OCI-LY1 (cell line): Measurements from ENCODE around the gene ATAD3C.

Experiments
- H2AFZ ChIP-seq: fragments of 200-600 bp; sonication (generic), shearing (Covaris generic); 2 replicates; pipeline ENCODE4 v1.6.0; 2014; ENCODE audit warnings: antibody characterized with exemption, mild to moderate bottlenecking, low read length
- H3F3A ChIP-seq: fragments of 200-600 bp; sonication (generic), shearing (Covaris generic); 2 replicates; pipeline ENCODE4 v1.6.0; 2014; ENCODE audit warnings: mild to moderate bottlenecking, antibody characterized with exemption, low read length, moderate library complexity; ENCODE audit not compliant: insufficient read depth
- H3K27ac ChIP-seq: fragments of 200-600 bp; sonication (generic); 2 replicates; pipeline ENCODE4 v1.5.1; 2014; ENCODE audit warnings: low read length, mixed run types, mild to moderate bottlenecking, low read depth; ENCODE audit not compliant: poor library complexity, severe bottlenecking
- H3K27me3 ChIP-seq: fragments of 200-600 bp; sonication (generic); 2 replicates; pipeline ENCODE4 v1.6.0; 2014; ENCODE audit warnings: antibody characterized with exemption, mild to moderate bottlenecking, low read length, moderate library complexity; ENCODE audit not compliant: insufficient read depth
- H3K36me3 ChIP-seq: fragments of 200-600 bp; sonication (generic); 2 replicates; pipeline ENCODE4 v1.6.1; 2014; ENCODE audit warnings: mild to moderate bottlenecking, antibody characterized with exemption, low read length, moderate library complexity, mixed read lengths; ENCODE audit not compliant: insufficient read depth
- H3K4me1 ChIP-seq: fragments of 200-600 bp; sonication (generic); 2 replicates; pipeline ENCODE4 v1.5.1; 2014; ENCODE audit warnings: mild to moderate bottlenecking, low read length, moderate library complexity; ENCODE audit not compliant: insufficient read depth, severe bottlenecking
- H3K4me2 ChIP-seq: fragments of 200-600 bp; sonication (generic), shearing (Covaris generic); 2 replicates; pipeline ENCODE4 v1.6.1; 2014; ENCODE audit warnings: low read length
- H3K4me3 ChIP-seq: fragments of 200-600 bp; sonication (generic); 2 replicates; pipeline ENCODE4 v1.5.1; 2014; ENCODE audit warnings: low read length, low read depth, mild to moderate bottlenecking, mixed read lengths; ENCODE audit not compliant: poor library complexity, severe bottlenecking
- H3K79me2 ChIP-seq: fragments of 200-600 bp; shearing (Covaris generic); 2 replicates; pipeline ENCODE4 v1.6.1; 2016; ENCODE audit warnings: mixed run types, low read length, mixed read lengths; ENCODE audit not compliant: insufficient read depth
- H3K9ac ChIP-seq: fragments of 200-600 bp; sonication (generic), shearing (Covaris generic); 2 replicates; pipeline ENCODE4 v1.6.1; 2014; ENCODE audit warnings: mild to moderate bottlenecking, low read length, mixed read lengths
- H3K9me2 ChIP-seq: fragments of 200-600 bp; sonication (generic), shearing (Covaris generic); 2 replicates; pipeline ENCODE4 v1.6.1; 2014; ENCODE audit warnings: low read depth, mild to moderate bottlenecking, low read length, mixed read lengths
- H3K9me3 ChIP-seq: fragments of 200-600 bp; shearing (Covaris generic); 2 replicates; pipeline ENCODE4 v1.6.1; 2014; ENCODE audit warnings: low read length, mixed read lengths
- H4K20me1 ChIP-seq: fragments of 200-600 bp; sonication (generic), shearing (Covaris generic); 2 replicates; pipeline ENCODE4 v1.6.0; 2016; ENCODE audit warnings: mild to moderate bottlenecking, low read length; ENCODE audit not compliant: insufficient read depth
- CTCF ChIP-seq: fragments of 200-600 bp; sonication (generic), shearing (Covaris generic); IDR thresholded peaks from 2 replicates; pipeline ENCODE4 v1.5.1; 2017; ENCODE audit warnings: mild to moderate bottlenecking, antibody characterized with exemption, low read length, moderate library complexity, mixed read lengths
- EZH2 ChIP-seq: fragments of 200-600 bp; sonication (generic), shearing (Covaris generic); IDR thresholded peaks from 2 replicates; pipeline ENCODE4 v1.8.0; 2017; ENCODE audit warnings: borderline replicate concordance, mixed run types, mild to moderate bottlenecking, antibody characterized with exemption, low read length, moderate library complexity, mixed read lengths

The ATAD3C gene

DNA sequence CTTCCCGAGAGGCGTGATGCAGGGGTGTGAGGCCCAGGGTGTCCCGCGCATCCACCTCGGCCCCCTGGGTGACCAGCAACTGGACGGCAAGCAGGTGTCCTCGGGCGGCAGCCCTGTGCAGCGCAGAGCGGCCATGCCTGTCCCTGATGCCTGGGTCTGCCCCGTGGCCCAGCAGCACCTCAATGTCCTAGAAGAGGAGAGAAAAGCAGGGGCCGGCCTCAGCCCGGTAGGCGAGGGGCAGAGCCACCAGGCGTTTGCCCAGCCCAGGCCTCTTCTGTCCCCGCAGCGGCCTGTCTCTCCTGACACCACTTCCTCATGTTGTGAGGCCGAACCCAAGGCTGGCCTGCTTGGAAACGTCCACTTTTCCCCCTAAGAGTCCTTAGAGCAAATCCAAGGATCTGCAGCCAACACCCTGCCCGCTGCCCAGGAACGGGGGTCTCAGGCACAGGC lies 30.1 kb upstream of the ATAD3C start:
- H2AFZ ChIP-seq, result no peak overlapping the region
- TF ChIP-seq EZH2 (no peak), CTCF (no peak)
- H3K9me2 ChIP-seq, result no peaks in the 10 kb centered on the region
- H3K4me3 ChIP-seq, result no peak overlapping the region
- H4K20me1 ChIP-seq, result no peaks in the 10 kb centered on the region
- H3K27ac ChIP-seq, result no peak overlapping the region
- no peaks in the 10 kb centered on the region for H3K9me3 ChIP-seq
- H3K36me3 ChIP-seq, result no peaks in the 10 kb centered on the region
- peaks cover 5% of the 10 kb centered on the region for H3K4me1 ChIP-seq
- H3K9ac ChIP-seq, result no peak overlapping the region
- 0 out of 2 replicates have a peak, but pooled peaks cover 10% of the 10 kb centered on the region for H3K27me3 ChIP-seq
- H3F3A ChIP-seq, result no peaks in the 10 kb centered on the region
- no peak overlapping the region for H3K4me2 ChIP-seq
- H3K79me2 ChIP-seq, result no peaks in the 10 kb centered on the region

GRCh38 chr1:1419813-1420653 lies 29.5 kb upstream of the ATAD3C start:
- no peak overlapping the region for H3K4me2 ChIP-seq
- no peak overlapping the region for H3K9ac ChIP-seq
- H3F3A ChIP-seq, result no peaks in the 10 kb centered on the region
- H3K36me3 ChIP-seq, result no peaks in the 10 kb centered on the region
- no peaks in the 10 kb centered on the region for H3K9me2 ChIP-seq
- H3K27ac ChIP-seq, result no peak overlapping the region
- H2AFZ ChIP-seq, result no peak overlapping the region
- TF ChIP-seq CTCF (no peak), EZH2 (no peak)
- H4K20me1 ChIP-seq, result no peaks in the 10 kb centered on the region
- no peaks in the 10 kb centered on the region for H3K79me2 ChIP-seq
- H3K9me3 ChIP-seq, result no peaks in the 10 kb centered on the region
- H3K4me3 ChIP-seq, result no peak overlapping the region
- 0 out of 2 replicates have a peak, but pooled peaks cover 10% of the 10 kb centered on the region for H3K27me3 ChIP-seq
- H3K4me1 ChIP-seq, result peaks cover 5% of the 10 kb centered on the region

- no peaks in the 10 kb centered on the region for H3K36me3 ChIP-seq
- H3K4me2 ChIP-seq, result no peak overlapping the region
- no peaks in the 10 kb centered on the region for H3F3A ChIP-seq
- H3K4me3 ChIP-seq, result no peak overlapping the region
- no peak overlapping the region for H2AFZ ChIP-seq
- peaks cover 5% of the 10 kb centered on the region for H3K4me1 ChIP-seq
- H4K20me1 ChIP-seq, result no peaks in the 10 kb centered on the region
- no peak overlapping the region for H3K27ac ChIP-seq
- H3K9ac ChIP-seq, result no peak overlapping the region
- no peaks in the 10 kb centered on the region for H3K9me2 ChIP-seq
- no peaks in the 10 kb centered on the region for H3K79me2 ChIP-seq
- no peaks in the 10 kb centered on the region for H3K9me3 ChIP-seq
- 0 out of 2 replicates have a peak, but pooled peaks cover 10% of the 10 kb centered on the region for H3K27me3 ChIP-seq
- TF ChIP-seq EZH2 (no peak), CTCF (no peak)
These were observed 28.8 kb upstream of the ATAD3C start for GRCh38 chr1:1420654-1421141.
